SK-N-MC (cell line): Measurements from ENCODE around the gene SIAE.

Experiments
- DNase-seq: peaks from one replicate; pipeline ENCODE4 v3.0.0-alpha.2; 2011; ENCODE audit warnings: low read depth, low spot score
- H3K27ac ChIP-seq: fragments of 200-600 bp; sonication (generic); 2 replicates; pipeline ENCODE4 v1.5.1; 2016; ENCODE audit warnings: mixed run types
- H3K36me3 ChIP-seq: fragments of 200-600 bp; sonication (generic); 2 replicates; pipeline ENCODE4 v1.6.1; 2017; ENCODE audit warnings: antibody characterized with exemption, low read length, mixed read lengths; ENCODE audit not compliant: insufficient read depth
- H3K4me3 ChIP-seq: fragments of 200-600 bp; sonication (generic); 2 replicates; pipeline ENCODE4 v1.5.1; 2016
- H3K9ac ChIP-seq: fragments of 200-600 bp; sonication (generic); 2 replicates; pipeline ENCODE4 v1.8.0; 2017; ENCODE audit warnings: mixed run types, mixed read lengths; ENCODE audit not compliant: insufficient read length
- H3K9me3 ChIP-seq: fragments of 200-600 bp; sonication (generic); 2 replicates; pipeline ENCODE4 v1.6.1; 2017; ENCODE audit warnings: low read depth, mild to moderate bottlenecking, antibody characterized with exemption, low read length, moderate library complexity, mixed read lengths
- EZH2 ChIP-seq: fragments of 200-600 bp; sonication (generic); IDR thresholded peaks from one replicate; pipeline ENCODE4 v1.6.1; 2017; ENCODE audit warnings: antibody characterized with exemption
- FOXP2 ChIP-seq: optimal IDR thresholded peaks from 2 replicates; pipeline ENCODE3; 2011; ENCODE audit warnings: mild to moderate bottlenecking, moderate library complexity; ENCODE audit not compliant: insufficient read depth; ENCODE audit errors: extremely low read length, control extremely low read depth
- POLR2AphosphoS5 ChIP-seq: IDR thresholded peaks from 2 replicates; pipeline ENCODE4 v1.6.1; 2012; ENCODE audit warnings: mild to moderate bottlenecking, low read depth, low read length, borderline replicate concordance

The SIAE gene

DNA sequence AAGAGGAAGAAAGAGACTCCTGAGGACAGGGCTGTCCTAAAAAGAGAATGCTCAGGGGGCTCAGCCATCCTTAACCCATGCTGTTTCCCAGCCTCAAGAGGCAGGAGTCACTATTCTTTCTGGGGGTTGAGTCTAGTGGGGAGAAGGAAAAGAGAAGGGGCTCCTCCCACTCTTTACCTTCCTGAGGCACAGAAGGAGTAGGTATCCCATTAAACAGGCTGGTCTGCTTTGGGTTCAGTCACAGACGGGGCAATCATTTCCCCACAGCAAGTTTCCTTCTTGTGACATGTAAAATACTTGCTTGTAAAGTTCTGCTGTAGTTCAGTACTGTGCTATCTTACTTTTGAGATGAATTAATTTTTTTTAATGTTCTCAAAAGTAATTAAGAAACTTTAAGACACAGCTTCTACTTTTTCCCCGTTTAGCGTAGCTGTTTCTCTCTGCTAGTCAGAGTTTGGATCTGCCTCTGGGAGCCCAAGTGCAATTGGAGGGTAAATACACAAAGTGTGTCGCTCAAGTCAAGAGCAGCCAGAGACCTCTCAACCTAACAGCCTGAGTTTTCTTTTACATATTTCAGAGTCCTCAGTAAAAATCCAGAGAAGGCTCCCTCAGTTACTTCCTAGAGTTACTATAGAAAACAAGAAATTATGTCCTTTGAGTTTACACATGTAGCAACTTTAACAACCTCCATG is 88.7 kb downstream of the SIAE start:
- no peaks in the 10 kb centered on the region for H3K36me3 ChIP-seq
- no peak overlapping the region for H3K9ac ChIP-seq
- no peak overlapping the region for H3K27ac ChIP-seq
- DNase-seq: no peak
- TF ChIP-seq FOXP2 (no peak), EZH2 (no peak), POLR2AphosphoS5 (no peak)
- no peak overlapping the region for H3K4me3 ChIP-seq
- H3K9me3 ChIP-seq: no peaks in the 10 kb centered on the region

DNA sequence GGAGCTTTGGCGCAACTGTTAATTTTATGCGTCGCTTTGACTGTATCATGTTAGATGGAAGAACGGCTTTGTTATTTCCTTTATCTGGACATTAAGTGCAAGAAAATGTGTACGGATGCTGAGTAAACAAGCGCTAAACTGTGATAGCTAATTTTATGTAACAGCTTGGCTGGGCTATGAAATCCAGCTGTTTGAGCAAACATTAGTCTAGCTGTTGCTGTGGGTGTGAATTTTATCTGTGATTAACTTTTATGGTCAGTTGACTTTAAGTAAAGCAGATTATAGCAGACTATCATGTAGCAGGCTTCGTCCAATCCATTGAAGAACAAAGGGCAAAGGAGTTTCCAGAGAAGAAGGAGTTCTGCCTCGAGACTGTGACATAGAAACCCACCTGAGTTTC is 89.8 kb downstream of the SIAE start:
- H3K4me3 ChIP-seq: no peak overlapping the region
- TF ChIP-seq FOXP2 (no peak), EZH2 (no peak), POLR2AphosphoS5 (no peak)
- H3K36me3 ChIP-seq: no peaks in the 10 kb centered on the region
- H3K9me3 ChIP-seq: no peaks in the 10 kb centered on the region
- no peak overlapping the region for H3K27ac ChIP-seq
- H3K9ac ChIP-seq: no peak overlapping the region
- DNase-seq: no peak
